HepG2 (cell line): ENCODE data around the gene ZWILCH. TPM values are rescaled to one million over a fixed set of nuclear protein-coding genes. Genes with fewer than 3 reads are reported as not detected.
A peak's percentile ranks its signal among the peaks of the same experiment; 100 is the strongest.

Experiments
- ESRRA ChIP-seq: sonication (generic); formaldehyde crosslinking; IDR thresholded peaks from 2 replicates; pipeline ENCODE4 v1.5.1; 2020; ENCODE audit warnings: mild to moderate bottlenecking, low read depth, missing genetic modification reagents
- HMG20B ChIP-seq: conservative IDR thresholded peaks from 2 replicates; pipeline ENCODE4 v1.6.1; 2016; ENCODE audit warnings: missing genetic modification reagents, missing compliant biosample characterization
- MBNL3 ChIP-seq: fragments of 250-450 bp; sonication (Bioruptor Pico); conservative IDR thresholded peaks from 2 replicates; pipeline ENCODE4 v1.8.0; 2022; ENCODE audit warnings: mild to moderate bottlenecking, inconsistent platforms
- NFKBIZ ChIP-seq: IDR thresholded peaks from 2 replicates; pipeline ENCODE4 v1.6.1; 2018; ENCODE audit warnings: missing genetic modification reagents, missing compliant biosample characterization
- NR2F6 ChIP-seq, 2 experiments: IDR thresholded peaks; 2 replicates each; pipeline ENCODE4 v1.6.1; 2016; ENCODE audit warnings: antibody characterized with exemption in 1 of 2, mild to moderate bottlenecking in 1 of 2
- SP4 ChIP-seq: sonication (generic); formaldehyde crosslinking; IDR thresholded peaks from 2 replicates; pipeline ENCODE4 v1.8.1; 2023; ENCODE audit warnings: mild to moderate bottlenecking, missing genetic modification reagents
- ZFY ChIP-seq: sonication (generic); formaldehyde crosslinking; IDR thresholded peaks from 2 replicates; pipeline ENCODE4 v1.4.0; 2020; ENCODE audit warnings: missing genetic modification reagents
- ZNF326 ChIP-seq: sonication (generic); formaldehyde crosslinking; IDR thresholded peaks from 2 replicates; pipeline ENCODE4 v1.4.0; 2020; ENCODE audit warnings: missing genetic modification reagents, borderline replicate concordance
- ZNF34 ChIP-seq: sonication (generic); formaldehyde crosslinking; IDR thresholded peaks from 2 replicates; pipeline ENCODE4 v1.4.0; 2020; ENCODE audit warnings: mild to moderate bottlenecking, missing genetic modification reagents, borderline replicate concordance
- ZNF605 ChIP-seq: sonication (generic); formaldehyde crosslinking; IDR thresholded peaks from 2 replicates; pipeline ENCODE4 v1.8.0; 2022; ENCODE audit warnings: mild to moderate bottlenecking, missing genetic modification reagents
- ZNF678 ChIP-seq: sonication (generic); formaldehyde crosslinking; IDR thresholded peaks from 2 replicates; pipeline ENCODE4 v1.4.0; 2020; ENCODE audit warnings: mild to moderate bottlenecking, missing genetic modification reagents
- ZNF720 ChIP-seq: sonication (generic); formaldehyde crosslinking; IDR thresholded peaks from 2 replicates; pipeline ENCODE4 v1.4.0; 2020; ENCODE audit warnings: missing genetic modification reagents
- polyA plus RNA-seq, 8 experiments: library from polyadenylated mRNA; depleted of rRNA in 3 of 8; stranded (reverse) in 7 of 8; unstranded in 1 of 8; fragments of >200 nt; fragmentation: Illumina TruSeq in 4 of 8; extraction: Trizol in 4 of 8; gene quantifications; 2 replicates each; pipeline versions ENCODE4 v1.2.1 to v1.2.3, GENCODE V29; 2011 to 2016; ENCODE audit warnings: low read depth in 4 of 8, missing spikeins in 1 of 8, mixed read lengths in 1 of 8; ENCODE audit not compliant: insufficient read depth in 1 of 8
- total RNA-seq, 5 experiments: library from RNA; depleted of rRNA; stranded (reverse); fragments of >200 nt; fragmentation: Illumina TruSeq; extraction: Trizol; gene quantifications; 2 replicates each; pipeline ENCODE4 v1.2.3, GENCODE V29; 2016; ENCODE audit warnings: low read depth in 1 of 5
- TF ChIP-seq, protein P1 (sequence below): sonication (generic); formaldehyde crosslinking; IDR thresholded peaks from 2 replicates; pipeline ENCODE4 v1.4.0; 2020; ENCODE audit warnings: missing genetic modification reagents
- TF ChIP-seq, protein P2 (sequence below): sonication (generic); formaldehyde crosslinking; IDR thresholded peaks from 2 replicates; pipeline ENCODE4 v1.4.0; 2020; ENCODE audit warnings: mild to moderate bottlenecking, missing genetic modification reagents
- TF ChIP-seq, protein P3 (sequence below): sonication (generic); formaldehyde crosslinking; IDR thresholded peaks from 2 replicates; pipeline ENCODE4 v1.8.1; 2022; ENCODE audit warnings: low read depth, mild to moderate bottlenecking, missing genetic modification reagents

ZWILCH gene
- total and polyA plus RNA-seq, 2 of the 13 experiments (the other 11 are each of a cell fraction or from before 2014, with no cell fraction given), result 9.5 to 27.8 TPM

DNA sequence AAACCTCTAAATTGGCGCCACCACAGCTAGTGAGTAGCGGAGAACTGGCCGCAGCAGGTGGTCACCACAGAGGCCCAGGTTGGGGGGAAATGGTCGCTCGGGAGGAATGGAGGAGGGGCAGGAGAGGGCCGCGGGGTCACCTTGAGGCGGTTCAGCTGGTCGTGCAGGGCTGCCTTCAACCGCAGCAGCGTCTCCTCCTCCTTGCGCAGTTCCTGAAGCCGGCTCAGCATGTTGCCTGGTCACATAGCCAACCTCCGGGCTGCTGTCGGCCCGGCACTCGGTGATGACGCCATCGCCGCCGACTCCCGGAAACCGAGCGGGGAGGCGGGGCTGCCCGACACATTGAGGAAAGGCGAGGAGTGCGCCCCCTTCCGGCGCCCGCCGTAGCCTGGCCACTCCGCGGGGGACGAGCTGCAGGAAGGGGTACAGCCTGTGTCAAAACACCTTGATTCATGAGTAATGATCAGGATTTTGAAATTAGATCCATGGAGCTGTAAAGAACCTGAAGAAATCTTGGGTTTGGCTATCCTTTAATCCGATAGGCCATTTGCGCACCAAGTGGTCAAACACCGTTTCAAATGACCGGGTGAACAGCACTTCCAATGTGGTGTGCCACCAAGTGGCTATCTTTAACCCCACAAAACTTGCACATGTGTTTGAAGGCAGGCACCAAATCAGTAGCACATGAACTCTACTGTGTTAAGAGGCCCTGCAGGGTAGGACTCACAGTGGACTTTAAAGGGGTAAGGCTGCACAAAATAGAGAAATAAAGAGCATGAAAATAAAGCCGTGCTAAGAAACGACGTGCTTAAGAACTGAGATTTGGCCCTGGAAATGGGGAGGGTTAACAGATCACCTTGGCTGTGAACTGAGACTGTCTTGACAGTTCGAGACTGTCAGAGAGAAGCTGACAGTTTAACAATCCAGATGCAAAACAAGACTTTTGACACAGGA is 7.3 kb upstream of the ZWILCH start, which contains the start of gene SNAPC5 (continued):
- TF ChIP-seq ZNF34 (CRISPR knock-in tag) (peak; percentile 71; the same call in 1 of the 2 replicates), HMG20B (no peak), ZNF678 (no peak), MBNL3 (no peak), ZFY (CRISPR knock-in tag) (peak; percentile 65), SP4 (CRISPR knock-in tag) (peak; percentile 84), NR2F6 (IDR thresholded peaks at IDR 0.05) (no peak), NR2F6 (CRISPR knock-in tag; IDR thresholded peaks at IDR 0.05) (no peak), ZNF720 (CRISPR knock-in tag) (no peak), ESRRA (CRISPR knock-in tag) (no peak), ZNF326 (no peak), NFKBIZ (CRISPR knock-in tag) (peak; percentile 71; the same call in 1 of the 2 replicates), ZNF605 (peak; percentile 90; the same call in 1 of the 2 replicates)
- TF ChIP-seq, protein P1, sequence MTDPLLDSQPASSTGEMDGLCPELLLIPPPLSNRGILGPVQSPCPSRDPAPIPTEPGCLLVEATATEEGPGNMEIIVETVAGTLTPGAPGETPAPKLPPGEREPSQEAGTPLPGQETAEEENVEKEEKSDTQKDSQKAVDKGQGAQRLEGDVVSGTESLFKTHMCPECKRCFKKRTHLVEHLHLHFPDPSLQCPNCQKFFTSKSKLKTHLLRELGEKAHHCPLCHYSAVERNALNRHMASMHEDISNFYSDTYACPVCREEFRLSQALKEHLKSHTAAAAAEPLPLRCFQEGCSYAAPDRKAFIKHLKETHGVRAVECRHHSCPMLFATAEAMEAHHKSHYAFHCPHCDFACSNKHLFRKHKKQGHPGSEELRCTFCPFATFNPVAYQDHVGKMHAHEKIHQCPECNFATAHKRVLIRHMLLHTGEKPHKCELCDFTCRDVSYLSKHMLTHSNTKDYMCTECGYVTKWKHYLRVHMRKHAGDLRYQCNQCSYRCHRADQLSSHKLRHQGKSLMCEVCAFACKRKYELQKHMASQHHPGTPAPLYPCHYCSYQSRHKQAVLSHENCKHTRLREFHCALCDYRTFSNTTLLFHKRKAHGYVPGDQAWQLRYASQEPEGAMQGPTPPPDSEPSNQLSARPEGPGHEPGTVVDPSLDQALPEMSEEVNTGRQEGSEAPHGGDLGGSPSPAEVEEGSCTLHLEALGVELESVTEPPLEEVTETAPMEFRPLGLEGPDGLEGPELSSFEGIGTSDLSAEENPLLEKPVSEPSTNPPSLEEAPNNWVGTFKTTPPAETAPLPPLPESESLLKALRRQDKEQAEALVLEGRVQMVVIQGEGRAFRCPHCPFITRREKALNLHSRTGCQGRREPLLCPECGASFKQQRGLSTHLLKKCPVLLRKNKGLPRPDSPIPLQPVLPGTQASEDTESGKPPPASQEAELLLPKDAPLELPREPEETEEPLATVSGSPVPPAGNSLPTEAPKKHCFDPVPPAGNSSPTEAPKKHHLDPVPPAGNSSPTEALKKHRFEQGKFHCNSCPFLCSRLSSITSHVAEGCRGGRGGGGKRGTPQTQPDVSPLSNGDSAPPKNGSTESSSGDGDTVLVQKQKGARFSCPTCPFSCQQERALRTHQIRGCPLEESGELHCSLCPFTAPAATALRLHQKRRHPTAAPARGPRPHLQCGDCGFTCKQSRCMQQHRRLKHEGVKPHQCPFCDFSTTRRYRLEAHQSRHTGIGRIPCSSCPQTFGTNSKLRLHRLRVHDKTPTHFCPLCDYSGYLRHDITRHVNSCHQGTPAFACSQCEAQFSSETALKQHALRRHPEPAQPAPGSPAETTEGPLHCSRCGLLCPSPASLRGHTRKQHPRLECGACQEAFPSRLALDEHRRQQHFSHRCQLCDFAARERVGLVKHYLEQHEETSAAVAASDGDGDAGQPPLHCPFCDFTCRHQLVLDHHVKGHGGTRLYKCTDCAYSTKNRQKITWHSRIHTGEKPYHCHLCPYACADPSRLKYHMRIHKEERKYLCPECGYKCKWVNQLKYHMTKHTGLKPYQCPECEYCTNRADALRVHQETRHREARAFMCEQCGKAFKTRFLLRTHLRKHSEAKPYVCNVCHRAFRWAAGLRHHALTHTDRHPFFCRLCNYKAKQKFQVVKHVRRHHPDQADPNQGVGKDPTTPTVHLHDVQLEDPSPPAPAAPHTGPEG (CRISPR knock-in tag), result no peak; the same call in 1 of the 2 replicates
- TF ChIP-seq, protein P2, sequence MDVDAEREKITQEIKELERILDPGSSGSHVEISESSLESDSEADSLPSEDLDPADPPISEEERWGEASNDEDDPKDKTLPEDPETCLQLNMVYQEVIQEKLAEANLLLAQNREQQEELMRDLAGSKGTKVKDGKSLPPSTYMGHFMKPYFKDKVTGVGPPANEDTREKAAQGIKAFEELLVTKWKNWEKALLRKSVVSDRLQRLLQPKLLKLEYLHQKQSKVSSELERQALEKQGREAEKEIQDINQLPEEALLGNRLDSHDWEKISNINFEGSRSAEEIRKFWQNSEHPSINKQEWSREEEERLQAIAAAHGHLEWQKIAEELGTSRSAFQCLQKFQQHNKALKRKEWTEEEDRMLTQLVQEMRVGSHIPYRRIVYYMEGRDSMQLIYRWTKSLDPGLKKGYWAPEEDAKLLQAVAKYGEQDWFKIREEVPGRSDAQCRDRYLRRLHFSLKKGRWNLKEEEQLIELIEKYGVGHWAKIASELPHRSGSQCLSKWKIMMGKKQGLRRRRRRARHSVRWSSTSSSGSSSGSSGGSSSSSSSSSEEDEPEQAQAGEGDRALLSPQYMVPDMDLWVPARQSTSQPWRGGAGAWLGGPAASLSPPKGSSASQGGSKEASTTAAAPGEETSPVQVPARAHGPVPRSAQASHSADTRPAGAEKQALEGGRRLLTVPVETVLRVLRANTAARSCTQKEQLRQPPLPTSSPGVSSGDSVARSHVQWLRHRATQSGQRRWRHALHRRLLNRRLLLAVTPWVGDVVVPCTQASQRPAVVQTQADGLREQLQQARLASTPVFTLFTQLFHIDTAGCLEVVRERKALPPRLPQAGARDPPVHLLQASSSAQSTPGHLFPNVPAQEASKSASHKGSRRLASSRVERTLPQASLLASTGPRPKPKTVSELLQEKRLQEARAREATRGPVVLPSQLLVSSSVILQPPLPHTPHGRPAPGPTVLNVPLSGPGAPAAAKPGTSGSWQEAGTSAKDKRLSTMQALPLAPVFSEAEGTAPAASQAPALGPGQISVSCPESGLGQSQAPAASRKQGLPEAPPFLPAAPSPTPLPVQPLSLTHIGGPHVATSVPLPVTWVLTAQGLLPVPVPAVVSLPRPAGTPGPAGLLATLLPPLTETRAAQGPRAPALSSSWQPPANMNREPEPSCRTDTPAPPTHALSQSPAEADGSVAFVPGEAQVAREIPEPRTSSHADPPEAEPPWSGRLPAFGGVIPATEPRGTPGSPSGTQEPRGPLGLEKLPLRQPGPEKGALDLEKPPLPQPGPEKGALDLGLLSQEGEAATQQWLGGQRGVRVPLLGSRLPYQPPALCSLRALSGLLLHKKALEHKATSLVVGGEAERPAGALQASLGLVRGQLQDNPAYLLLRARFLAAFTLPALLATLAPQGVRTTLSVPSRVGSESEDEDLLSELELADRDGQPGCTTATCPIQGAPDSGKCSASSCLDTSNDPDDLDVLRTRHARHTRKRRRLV (CRISPR knock-in tag), result peak; percentile 57; the same call in 1 of the 2 replicates
- TF ChIP-seq, protein P3, sequence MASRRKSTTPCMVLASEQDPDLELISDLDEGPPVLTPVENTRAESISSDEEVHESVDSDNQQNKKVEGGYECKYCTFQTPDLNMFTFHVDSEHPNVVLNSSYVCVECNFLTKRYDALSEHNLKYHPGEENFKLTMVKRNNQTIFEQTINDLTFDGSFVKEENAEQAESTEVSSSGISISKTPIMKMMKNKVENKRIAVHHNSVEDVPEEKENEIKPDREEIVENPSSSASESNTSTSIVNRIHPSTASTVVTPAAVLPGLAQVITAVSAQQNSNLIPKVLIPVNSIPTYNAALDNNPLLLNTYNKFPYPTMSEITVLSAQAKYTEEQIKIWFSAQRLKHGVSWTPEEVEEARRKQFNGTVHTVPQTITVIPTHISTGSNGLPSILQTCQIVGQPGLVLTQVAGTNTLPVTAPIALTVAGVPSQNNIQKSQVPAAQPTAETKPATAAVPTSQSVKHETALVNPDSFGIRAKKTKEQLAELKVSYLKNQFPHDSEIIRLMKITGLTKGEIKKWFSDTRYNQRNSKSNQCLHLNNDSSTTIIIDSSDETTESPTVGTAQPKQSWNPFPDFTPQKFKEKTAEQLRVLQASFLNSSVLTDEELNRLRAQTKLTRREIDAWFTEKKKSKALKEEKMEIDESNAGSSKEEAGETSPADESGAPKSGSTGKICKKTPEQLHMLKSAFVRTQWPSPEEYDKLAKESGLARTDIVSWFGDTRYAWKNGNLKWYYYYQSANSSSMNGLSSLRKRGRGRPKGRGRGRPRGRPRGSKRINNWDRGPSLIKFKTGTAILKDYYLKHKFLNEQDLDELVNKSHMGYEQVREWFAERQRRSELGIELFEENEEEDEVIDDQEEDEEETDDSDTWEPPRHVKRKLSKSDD (CRISPR knock-in tag), result peak; percentile 81
